Measurements from ENCODE around the gene SUSD2. TPM values are rescaled to one million over a fixed set of nuclear protein-coding genes. Genes with fewer than 3 reads are reported as not detected.

The SUSD2 gene
- total and polyA plus RNA-seq, 2 of the 8 experiments (the other 6 are each of a cell fraction or from before 2014, with no cell fraction given), result 2.0 to 4.8 TPM

- no peak for TF ChIP-seq CHD7 (IDR thresholded peaks at IDR 0.05; ENCODE audit: insufficient replicate concordance, low read length)
- no peak for TF ChIP-seq SAP30 (IDR thresholded peaks at IDR 0.05; ENCODE audit: insufficient read depth, insufficient replicate concordance, low read length)
- no peak for TF ChIP-seq RBBP5 (IDR thresholded peaks at IDR 0.05; ENCODE audit: borderline replicate concordance, low read depth, low read length)
- no peak for TF ChIP-seq PHF8 (conservative IDR thresholded peaks at IDR 0.05; ENCODE audit: low read depth, low read length)
- TF ChIP-seq CBX8 (IDR thresholded peaks at IDR 0.05; ENCODE audit: borderline replicate concordance, low read depth, low read length), result no peak
- TF ChIP-seq, protein P1, sequence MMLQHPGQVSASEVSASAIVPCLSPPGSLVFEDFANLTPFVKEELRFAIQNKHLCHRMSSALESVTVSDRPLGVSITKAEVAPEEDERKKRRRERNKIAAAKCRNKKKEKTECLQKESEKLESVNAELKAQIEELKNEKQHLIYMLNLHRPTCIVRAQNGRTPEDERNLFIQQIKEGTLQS (IDR thresholded peaks at IDR 0.05; ENCODE audit: insufficient read depth, low read depth, low read length), result no peak
- TF ChIP-seq KDM1A (IDR thresholded peaks at IDR 0.05; ENCODE audit: borderline replicate concordance, low read length), result no peak
- no peak for TF ChIP-seq HDAC6 (IDR thresholded peaks at IDR 0.05; ENCODE audit: low read depth, low read length)
- no peak for TF ChIP-seq HDAC2 (IDR thresholded peaks at IDR 0.05; ENCODE audit: borderline replicate concordance in 1 of 2, low read depth in 2 of 2, low read length in 2 of 2)
These were observed 14.5 kb upstream of the SUSD2 start (continued) for GRCh38 chr22:24166811-24167210.
